Activated naive CD8-positive, alpha-beta T cell (primary cell): Measurements from ENCODE around the gene RPRD2.

ENCODE experiments used
- H3K27ac Mint-ChIP-seq: one replicate; pipeline ENCODE4 v1.8.0; 2021; ENCODE audit warnings: mixed read lengths
- H3K27me3 Mint-ChIP-seq: one replicate; pipeline ENCODE4 v1.8.0; 2021; ENCODE audit warnings: mixed read lengths
- H3K36me3 Mint-ChIP-seq: one replicate; pipeline ENCODE4 v1.8.0; 2021; ENCODE audit warnings: mixed read lengths
- H3K4me1 Mint-ChIP-seq: one replicate; pipeline ENCODE4 v1.8.0; 2021; ENCODE audit warnings: low read depth, mixed read lengths
- H3K4me3 Mint-ChIP-seq: one replicate; pipeline ENCODE4 v1.8.0; 2021; ENCODE audit warnings: mild to moderate bottlenecking, mixed read lengths
- H3K9me3 Mint-ChIP-seq: one replicate; pipeline ENCODE4 v1.8.0; 2021; ENCODE audit warnings: low read depth, mixed read lengths

Gene RPRD2

DNA sequence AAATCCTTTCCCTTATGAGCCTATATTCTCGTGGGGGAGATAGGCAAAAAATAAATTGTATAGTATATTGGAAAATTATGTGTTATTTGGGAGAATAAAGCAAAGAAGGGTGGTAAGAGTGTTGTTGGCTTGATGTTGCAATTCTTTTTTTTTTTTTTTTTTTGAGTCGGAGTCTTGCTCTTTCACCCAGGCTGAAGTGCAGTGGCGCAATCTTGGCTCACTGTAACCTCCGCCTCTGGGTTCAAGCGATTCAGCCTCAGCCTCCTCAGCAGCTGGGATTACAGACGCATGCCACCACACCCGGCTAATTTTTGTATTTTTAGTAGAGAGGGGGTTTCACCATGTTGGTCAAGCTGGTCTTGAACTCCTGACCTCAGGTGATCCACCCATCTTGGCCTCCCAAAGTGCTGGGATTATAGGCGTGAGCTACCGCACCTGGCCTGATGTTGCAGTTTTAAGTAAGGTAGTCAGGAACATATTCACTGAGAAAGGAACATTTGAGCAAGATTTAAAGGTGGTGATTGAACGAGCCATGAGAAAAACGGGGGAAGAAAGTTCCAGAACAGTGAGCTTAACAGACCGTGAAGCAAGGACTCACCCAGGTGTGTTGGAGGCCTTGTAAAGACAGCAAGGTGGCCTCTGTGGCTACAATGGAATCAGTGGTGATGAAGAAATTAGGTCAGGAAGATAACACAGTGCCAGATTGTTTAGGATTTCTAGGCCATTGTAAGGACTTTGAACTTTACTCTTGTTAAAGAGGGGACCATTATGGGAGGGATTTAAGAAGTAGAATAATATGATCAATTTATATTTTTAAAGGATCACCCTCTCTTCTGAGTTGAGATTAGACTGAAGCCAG, 45.8 kb downstream of the RPRD2 start:
- Mint-ChIP-seq H3K9me3 (no peaks in the 10 kb centered on the region), H3K27ac (peak overlapping the region; percentile 41), H3K36me3 (no peaks in the 10 kb centered on the region), H3K4me1 (peaks cover 65% of the 10 kb centered on the region), H3K27me3 (no peaks in the 10 kb centered on the region), H3K4me3 (no peak overlapping the region)

DNA sequence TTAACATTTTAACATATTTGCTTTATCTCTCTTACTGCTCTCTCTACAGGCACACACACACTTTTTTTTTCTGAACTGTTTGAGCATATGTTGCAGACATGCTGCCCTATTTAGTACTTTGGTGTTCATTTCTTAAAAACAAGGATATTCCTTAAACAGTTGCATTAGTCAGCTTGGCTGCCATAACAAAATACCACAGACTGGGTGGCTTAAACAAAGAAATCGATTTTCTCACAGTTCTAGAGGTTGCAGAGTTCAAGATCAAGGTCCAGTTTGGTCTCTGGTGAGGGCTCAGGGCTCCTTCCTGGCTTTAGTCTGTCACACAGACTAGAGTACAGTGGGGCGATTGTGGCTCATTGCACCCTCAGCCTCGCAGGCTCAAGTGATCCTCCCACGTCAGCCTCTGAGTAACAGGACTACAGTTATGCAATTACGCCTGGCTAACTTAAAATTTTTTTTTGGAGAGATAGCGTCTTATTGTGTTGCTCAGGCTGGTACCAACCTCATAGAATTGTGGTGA, 46.7 kb downstream of the RPRD2 start:
- Mint-ChIP-seq H3K4me3 (no peak overlapping the region), H3K4me1 (peaks cover 57% of the 10 kb centered on the region), H3K9me3 (no peaks in the 10 kb centered on the region), H3K36me3 (no peaks in the 10 kb centered on the region), H3K27me3 (no peaks in the 10 kb centered on the region), H3K27ac (no peak overlapping the region)

- no peaks in the 10 kb centered on the region for H3K9me3 Mint-ChIP-seq
Measured at GRCh38 chr1:150414592-150414991, 50.6 kb downstream of the RPRD2 start.

DNA sequence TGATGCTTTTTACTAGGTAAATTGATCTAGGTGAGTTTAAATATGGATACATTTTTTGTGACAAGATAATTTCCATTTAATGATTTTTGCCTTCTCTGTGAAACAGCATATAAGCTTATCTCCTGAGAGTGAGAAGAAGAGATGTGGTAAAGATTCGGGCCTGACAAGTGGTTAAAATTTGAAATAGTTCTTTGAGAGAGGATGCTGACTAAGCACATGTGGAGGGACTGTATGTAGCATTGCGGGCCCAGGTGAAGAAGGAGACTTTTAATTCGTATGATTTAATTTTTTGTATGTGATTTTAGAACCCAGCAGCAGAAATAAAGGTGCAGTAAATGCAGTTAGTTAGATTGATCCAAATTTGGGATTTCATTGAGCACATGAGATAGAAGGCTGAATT, 51.9 kb downstream of the RPRD2 start:
- Mint-ChIP-seq H3K36me3 (peaks cover 5% of the 10 kb centered on the region), H3K27me3 (no peaks in the 10 kb centered on the region), H3K27ac (peak overlapping the region; percentile 64), H3K4me3 (no peak overlapping the region), H3K4me1 (peaks cover 41% of the 10 kb centered on the region), H3K9me3 (no peaks in the 10 kb centered on the region)

More at GRCh38 chr1:150414592-150414991, 50.6 kb downstream of the RPRD2 start:
- Mint-ChIP-seq H3K36me3 (peaks cover 3% of the 10 kb centered on the region), H3K27me3 (no peaks in the 10 kb centered on the region), H3K4me1 (peaks cover 51% of the 10 kb centered on the region), H3K4me3 (no peak overlapping the region), H3K27ac (peak overlapping the region; percentile 65)

GRCh38 chr1:150420560-150421265, 56.8 kb downstream of the RPRD2 start:
- Mint-ChIP-seq H3K36me3 (peaks cover 5% of the 10 kb centered on the region), H3K4me1 (peaks cover 21% of the 10 kb centered on the region), H3K9me3 (no peaks in the 10 kb centered on the region), H3K27ac (no peak overlapping the region), H3K4me3 (no peak overlapping the region), H3K27me3 (no peaks in the 10 kb centered on the region)

DNA sequence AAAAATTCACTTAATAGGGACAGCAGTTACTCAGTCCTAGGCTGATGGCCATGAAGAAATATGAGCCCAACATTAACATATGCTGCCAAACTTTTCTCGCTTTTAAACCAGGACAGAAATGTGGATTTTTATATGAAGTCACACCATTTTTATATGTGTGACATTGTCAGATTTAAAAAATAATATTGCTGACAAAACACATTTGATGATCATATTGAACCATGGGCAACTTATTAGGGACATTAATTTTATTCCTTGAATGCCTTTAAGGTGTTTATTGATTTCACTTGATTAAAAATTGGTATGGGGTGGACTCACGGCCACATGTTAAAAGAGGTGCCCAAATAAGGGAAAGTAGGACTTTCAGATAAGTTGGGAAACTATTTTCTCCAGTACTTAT, 58.6 kb downstream of the RPRD2 start:
- H3K36me3 Mint-ChIP-seq: peaks cover 5% of the 10 kb centered on the region
- peaks cover 9% of the 10 kb centered on the region for H3K4me1 Mint-ChIP-seq
- H3K4me3 Mint-ChIP-seq: no peak overlapping the region
- H3K27ac Mint-ChIP-seq: no peak overlapping the region
- no peaks in the 10 kb centered on the region for H3K27me3 Mint-ChIP-seq
- H3K9me3 Mint-ChIP-seq: no peaks in the 10 kb centered on the region

DNA sequence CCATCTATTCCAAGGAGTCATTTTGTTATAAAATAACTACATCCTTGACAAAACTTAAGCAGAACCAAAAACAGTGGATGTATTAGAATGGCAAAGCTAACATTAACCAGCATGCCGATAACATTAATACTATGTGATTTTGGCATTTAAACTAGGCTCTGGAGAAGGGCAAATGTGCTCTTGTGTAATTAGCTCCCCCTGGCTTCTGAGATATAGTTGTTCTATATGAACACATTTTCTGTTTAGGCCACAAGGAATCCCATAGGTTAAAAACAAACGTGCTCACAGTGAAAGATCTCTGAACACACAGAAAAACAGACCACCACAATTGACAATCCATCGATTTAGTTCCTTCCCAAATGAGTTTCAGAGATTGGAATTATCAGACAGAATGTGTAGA, 65.9 kb downstream of the RPRD2 start:
- H3K27me3 Mint-ChIP-seq: no peaks in the 10 kb centered on the region
- H3K36me3 Mint-ChIP-seq: peaks cover 3% of the 10 kb centered on the region
- H3K4me1 Mint-ChIP-seq: peaks cover 7% of the 10 kb centered on the region
- H3K9me3 Mint-ChIP-seq: no peaks in the 10 kb centered on the region
- peak overlapping the region; percentile 29 for H3K27ac Mint-ChIP-seq
- no peak overlapping the region for H3K4me3 Mint-ChIP-seq

DNA sequence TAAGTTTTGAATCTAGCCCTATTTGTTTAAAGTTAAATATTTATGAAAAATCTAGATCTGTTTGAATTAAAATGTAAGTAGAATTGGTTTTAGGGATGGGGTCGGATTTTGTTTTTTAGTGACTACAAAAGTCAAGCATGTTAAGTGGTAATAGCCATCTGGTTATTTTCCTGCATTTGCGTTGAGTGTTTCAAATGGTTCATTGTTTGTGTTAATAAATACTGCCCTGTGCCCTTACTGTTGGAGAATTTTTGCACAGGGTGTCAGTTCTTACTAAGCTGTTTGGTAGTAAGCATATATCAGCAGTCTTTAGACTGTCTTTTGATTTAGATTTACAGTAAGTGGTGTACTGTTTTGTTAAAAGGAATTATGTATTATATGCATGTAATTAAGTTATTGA, 77.2 kb downstream of the RPRD2 start:
- Mint-ChIP-seq H3K27me3 (no peaks in the 10 kb centered on the region), H3K36me3 (peaks cover 3% of the 10 kb centered on the region), H3K27ac (peak overlapping the region; percentile 34), H3K4me3 (no peak overlapping the region), H3K9me3 (no peaks in the 10 kb centered on the region), H3K4me1 (peaks cover 9% of the 10 kb centered on the region)

DNA sequence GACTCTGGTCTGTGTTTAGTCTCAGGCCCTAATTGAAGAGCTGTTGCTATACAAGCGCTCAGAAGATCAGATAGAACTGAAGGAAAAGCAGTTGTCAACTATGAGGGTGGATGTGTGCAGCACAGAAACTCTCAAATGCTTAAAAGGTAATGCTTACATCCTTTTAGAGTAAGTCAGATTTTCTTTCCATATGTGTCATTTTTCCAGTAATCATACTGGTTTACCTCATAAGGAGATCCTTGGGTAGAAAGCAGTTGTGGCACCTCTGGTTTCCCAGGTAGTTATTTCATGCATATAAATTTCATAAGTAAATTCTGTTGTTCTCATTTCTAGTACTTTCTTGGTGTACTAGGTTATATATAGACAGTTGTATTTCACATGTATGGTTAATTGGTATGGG, 80.3 kb downstream of the RPRD2 start:
- no peaks in the 10 kb centered on the region for H3K9me3 Mint-ChIP-seq
- no peak overlapping the region for H3K4me3 Mint-ChIP-seq
- peaks cover 3% of the 10 kb centered on the region for H3K36me3 Mint-ChIP-seq
- H3K4me1 Mint-ChIP-seq: peaks cover 9% of the 10 kb centered on the region
- peak overlapping the region; percentile 75 for H3K27ac Mint-ChIP-seq
- no peaks in the 10 kb centered on the region for H3K27me3 Mint-ChIP-seq

- Mint-ChIP-seq H3K27ac (peak overlapping the region; percentile 11), H3K4me1 (peaks cover 2% of the 10 kb centered on the region), H3K9me3 (no peaks in the 10 kb centered on the region), H3K36me3 (no peaks in the 10 kb centered on the region), H3K27me3 (no peaks in the 10 kb centered on the region), H3K4me3 (no peak overlapping the region)
Measured at GRCh38 chr1:150456146-150456647, 92.2 kb downstream of the RPRD2 start.

DNA sequence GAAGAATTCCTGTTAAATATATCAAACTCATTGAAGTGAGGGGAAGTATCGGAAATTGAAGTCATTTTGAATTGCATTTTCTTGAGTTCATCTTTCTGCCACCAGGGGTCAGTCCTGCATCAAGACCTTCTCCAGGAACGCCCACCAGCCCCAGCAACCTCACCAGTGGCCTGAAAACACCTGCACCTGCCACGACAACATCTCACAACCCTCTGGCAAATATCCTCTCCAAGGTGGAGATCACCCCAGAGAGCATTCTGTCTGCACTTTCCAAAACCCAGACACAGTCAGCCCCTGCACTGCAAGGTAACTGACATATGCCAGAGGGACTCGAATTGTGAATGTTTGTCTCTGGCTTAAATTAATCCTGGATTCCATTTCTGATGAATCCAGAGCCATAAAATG, 100.5 kb downstream of the RPRD2 start:
- Mint-ChIP-seq H3K4me3 (no peak overlapping the region), H3K36me3 (peaks cover 5% of the 10 kb centered on the region), H3K4me1 (peaks cover 3% of the 10 kb centered on the region), H3K27me3 (no peaks in the 10 kb centered on the region), H3K9me3 (no peaks in the 10 kb centered on the region), H3K27ac (peak overlapping the region; percentile 42)

DNA sequence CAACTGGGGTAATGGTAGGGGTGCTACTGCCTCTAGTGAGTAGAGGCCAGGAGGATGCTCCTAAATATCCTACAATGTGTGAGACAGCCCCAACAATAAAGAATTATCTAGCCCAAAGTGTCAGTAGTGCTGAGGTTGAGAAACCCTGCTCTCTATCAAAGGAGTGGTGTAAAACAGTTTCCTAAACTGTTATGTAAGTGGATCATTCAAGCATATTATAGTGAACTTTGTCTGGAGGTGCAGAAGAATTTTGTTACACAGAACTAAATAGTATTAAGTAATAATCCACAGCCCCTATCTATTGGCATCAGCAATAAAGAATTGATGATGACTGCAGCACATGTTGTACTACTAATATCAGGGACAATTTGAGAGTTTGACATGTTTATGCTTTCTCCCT, 103.0 kb downstream of the RPRD2 start:
- H3K27ac Mint-ChIP-seq: no peak overlapping the region
- no peak overlapping the region for H3K4me3 Mint-ChIP-seq
- peaks cover 5% of the 10 kb centered on the region for H3K36me3 Mint-ChIP-seq
- H3K4me1 Mint-ChIP-seq: peaks cover 3% of the 10 kb centered on the region
- no peaks in the 10 kb centered on the region for H3K27me3 Mint-ChIP-seq
- no peaks in the 10 kb centered on the region for H3K9me3 Mint-ChIP-seq

DNA sequence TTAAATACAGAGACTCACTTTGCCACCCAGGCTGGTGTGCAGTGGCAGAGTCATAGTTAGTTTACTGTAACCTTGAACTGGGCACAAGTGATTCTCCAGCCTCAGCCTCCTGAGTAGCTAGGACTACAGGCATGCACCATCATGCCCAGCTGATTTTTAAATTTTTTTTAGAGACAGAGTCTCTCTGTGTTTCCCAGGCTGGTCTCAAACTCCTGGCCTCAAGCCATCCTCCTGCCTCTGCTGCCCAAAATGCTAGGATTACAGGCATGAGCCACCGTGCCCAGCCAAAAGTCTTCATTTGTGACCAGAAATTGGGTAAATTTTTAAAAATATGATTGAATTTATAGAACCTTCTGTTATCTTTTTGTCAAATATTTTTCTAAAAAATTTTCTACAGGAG, 105.3 kb downstream of the RPRD2 start:
- H3K4me3 Mint-ChIP-seq: no peak overlapping the region
- no peaks in the 10 kb centered on the region for H3K27me3 Mint-ChIP-seq
- peaks cover 2% of the 10 kb centered on the region for H3K4me1 Mint-ChIP-seq
- no peaks in the 10 kb centered on the region for H3K9me3 Mint-ChIP-seq
- no peak overlapping the region for H3K27ac Mint-ChIP-seq
- peaks cover 5% of the 10 kb centered on the region for H3K36me3 Mint-ChIP-seq

DNA sequence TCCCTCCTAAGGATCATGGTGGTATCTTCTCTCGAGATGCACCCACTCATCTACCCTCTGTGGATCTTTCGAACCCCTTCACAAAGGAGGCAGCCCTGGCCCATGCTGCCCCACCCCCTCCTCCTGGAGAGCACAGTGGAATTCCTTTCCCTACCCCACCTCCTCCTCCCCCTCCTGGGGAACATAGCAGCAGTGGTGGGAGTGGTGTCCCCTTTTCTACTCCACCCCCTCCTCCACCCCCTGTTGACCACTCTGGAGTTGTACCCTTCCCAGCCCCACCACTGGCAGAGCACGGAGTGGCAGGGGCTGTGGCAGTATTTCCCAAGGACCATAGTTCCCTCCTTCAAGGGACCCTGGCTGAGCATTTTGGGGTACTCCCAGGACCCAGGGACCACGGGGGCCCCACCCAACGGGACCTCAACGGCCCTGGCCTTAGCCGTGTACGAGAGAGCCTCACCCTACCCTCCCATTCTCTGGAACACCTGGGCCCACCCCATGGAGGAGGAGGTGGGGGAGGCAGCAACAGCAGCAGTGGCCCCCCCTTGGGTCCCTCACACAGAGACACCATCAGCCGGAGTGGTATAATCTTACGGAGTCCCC, 108.8 kb downstream of the RPRD2 start:
- Mint-ChIP-seq H3K4me3 (no peak overlapping the region), H3K4me1 (peaks cover 4% of the 10 kb centered on the region), H3K27me3 (no peaks in the 10 kb centered on the region), H3K9me3 (no peaks in the 10 kb centered on the region), H3K36me3 (no peaks in the 10 kb centered on the region), H3K27ac (no peak overlapping the region)

GRCh38 chr1:150473659-150474058, 109.7 kb downstream of the RPRD2 start:
- peaks cover 7% of the 10 kb centered on the region for H3K4me1 Mint-ChIP-seq
- no peak overlapping the region for H3K27ac Mint-ChIP-seq
- no peaks in the 10 kb centered on the region for H3K9me3 Mint-ChIP-seq
- no peak overlapping the region for H3K4me3 Mint-ChIP-seq
- H3K36me3 Mint-ChIP-seq: no peaks in the 10 kb centered on the region
- H3K27me3 Mint-ChIP-seq: no peaks in the 10 kb centered on the region
